Gastroesophageal sphincter (tissue), 3 donors: ENCODE results near the gene CUBN.

Experiments
- CTCF ChIP-seq, 4 experiments: fragments of 200-600 bp in 2 of 4; fragments of 450-650 bp in 2 of 4; sonication (generic) in 1 of 4; IDR thresholded peaks; one replicate each; pipeline ENCODE4 v1.5.1; 2017 to 2019; ENCODE audit warnings: antibody characterized with exemption in 4 of 4, mild to moderate bottlenecking in 2 of 4, moderate library complexity in 2 of 4
- POLR2A ChIP-seq, 2 donors: fragments of 450-650 bp; IDR thresholded peaks; one replicate each; pipeline ENCODE4 v1.6.1; 2017; ENCODE audit warnings: antibody characterized with exemption in 2 of 2, mild to moderate bottlenecking in 2 of 2, moderate library complexity in 1 of 2
- POLR2AphosphoS5 ChIP-seq: sonication (generic); formaldehyde crosslinking; IDR thresholded peaks from one replicate; pipeline ENCODE4 v1.6.1; 2017; ENCODE audit warnings: antibody characterized with exemption

- TF ChIP-seq CTCF (IDR thresholded peaks at IDR 0.05) (no peak), POLR2A (IDR thresholded peaks at IDR 0.05) (no peak), POLR2AphosphoS5 (no peak)
Measured at GRCh38 chr10:17122052-17122451, 7.6 kb downstream of the CUBN start.
